LNCaP clone FGC (cell line): Measurements from ENCODE around the gene TLE4.

Source experiments
- DNase-seq: peaks from one replicate; pipeline ENCODE4 v3.0.0-alpha.2; 2011; ENCODE audit warnings: low read depth
- H3K4me3 ChIP-seq: 2 replicates; pipeline ENCODE4 v1.5.1; 2011; ENCODE audit warnings: mild to moderate bottlenecking, low read depth, low read length, control low read depth
- CTCF ChIP-seq: IDR thresholded peaks from 2 replicates; pipeline ENCODE4 v1.5.1; 2012; ENCODE audit warnings: mild to moderate bottlenecking; ENCODE audit not compliant: control insufficient read depth, insufficient read depth; ENCODE audit errors: extremely low read depth

TLE4 gene

GRCh38 chr9:79693750-79694149, 122.0 kb downstream of the TLE4 start:
- TF ChIP-seq CTCF, result no peak

GRCh38 chr9:79694208-79694607, 122.4 kb downstream of the TLE4 start:
- peak; percentile 59 for DNase-seq
- no peak overlapping the region for H3K4me3 ChIP-seq
- TF ChIP-seq CTCF, result no peak

More at GRCh38 chr9:79693750-79694149, 122.0 kb downstream of the TLE4 start:
- H3K4me3 ChIP-seq, result no peak overlapping the region
- DNase-seq, result no peak

GRCh38 chr9:79694676-79695400, 123.1 kb downstream of the TLE4 start:
- TF ChIP-seq CTCF, result no peak
- DNase-seq, result no peak
- no peak overlapping the region for H3K4me3 ChIP-seq

GRCh38 chr9:79695531-79696175, 123.9 kb downstream of the TLE4 start:
- no peak for DNase-seq
- TF ChIP-seq CTCF, result no peak
- H3K4me3 ChIP-seq, result no peak overlapping the region

- no peak for TF ChIP-seq CTCF
- H3K4me3 ChIP-seq, result no peak overlapping the region
- DNase-seq, result no peak
Measured at GRCh38 chr9:79698967-79699366, 127.2 kb downstream of the TLE4 start.

- no peak for TF ChIP-seq CTCF
- no peak for DNase-seq
- H3K4me3 ChIP-seq, result no peak overlapping the region
Measured at GRCh38 chr9:79699479-79699878, 127.7 kb downstream of the TLE4 start.
